HG03135 (cell line): Measurements from ENCODE around the gene KCNK6.

ENCODE experiments used
- ATAC-seq: cut with Tn5 transposase; IDR thresholded peaks from one replicate; pipeline ENCODE4 v1.9.1; 2021; ENCODE audit warnings: mild to moderate bottlenecking, moderate library complexity; ENCODE audit not compliant: unreplicated experiment

The KCNK6 gene

DNA sequence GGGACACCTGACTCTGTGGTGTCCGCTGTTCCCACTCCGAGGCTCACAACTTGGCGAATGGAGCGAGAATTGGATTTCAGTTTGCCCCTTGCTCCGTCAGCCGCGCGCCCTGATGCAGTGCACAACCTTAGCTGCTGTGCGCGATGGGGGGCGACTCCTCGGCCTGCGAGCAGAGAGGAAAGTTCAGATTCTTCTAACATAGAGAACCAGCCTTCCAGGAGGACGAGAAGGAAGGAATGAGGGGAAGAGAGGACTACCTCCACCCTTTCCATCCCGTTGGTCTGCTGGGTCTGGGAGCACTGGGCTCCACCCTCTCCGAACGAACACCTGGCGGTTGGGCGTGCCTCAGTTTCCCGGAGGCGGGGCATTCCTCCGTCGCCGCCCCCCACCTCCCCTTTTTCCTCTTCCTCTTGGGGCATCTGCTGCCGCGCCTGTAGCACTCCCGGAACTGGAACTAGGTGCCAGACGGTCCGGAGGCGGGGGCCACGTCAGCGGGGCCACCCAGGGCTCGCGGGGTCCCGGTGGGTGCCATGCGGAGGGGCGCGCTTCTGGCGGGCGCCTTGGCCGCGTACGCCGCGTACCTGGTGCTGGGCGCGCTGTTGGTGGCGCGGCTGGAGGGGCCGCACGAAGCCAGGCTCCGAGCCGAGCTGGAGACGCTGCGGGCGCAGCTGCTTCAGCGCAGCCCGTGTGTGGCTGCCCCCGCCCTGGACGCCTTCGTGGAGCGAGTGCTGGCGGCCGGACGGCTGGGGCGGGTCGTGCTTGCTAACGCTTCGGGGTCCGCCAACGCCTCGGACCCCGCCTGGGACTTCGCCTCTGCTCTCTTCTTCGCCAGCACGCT, at the start of gene KCNK6:
Gene KCNK6, plus strand, starts transcription at position 425 of the 838 bp plus-strand sequence. Its CDS starts 106 bp downstream, at position 531.
- ATAC-seq, result no peak

DNA sequence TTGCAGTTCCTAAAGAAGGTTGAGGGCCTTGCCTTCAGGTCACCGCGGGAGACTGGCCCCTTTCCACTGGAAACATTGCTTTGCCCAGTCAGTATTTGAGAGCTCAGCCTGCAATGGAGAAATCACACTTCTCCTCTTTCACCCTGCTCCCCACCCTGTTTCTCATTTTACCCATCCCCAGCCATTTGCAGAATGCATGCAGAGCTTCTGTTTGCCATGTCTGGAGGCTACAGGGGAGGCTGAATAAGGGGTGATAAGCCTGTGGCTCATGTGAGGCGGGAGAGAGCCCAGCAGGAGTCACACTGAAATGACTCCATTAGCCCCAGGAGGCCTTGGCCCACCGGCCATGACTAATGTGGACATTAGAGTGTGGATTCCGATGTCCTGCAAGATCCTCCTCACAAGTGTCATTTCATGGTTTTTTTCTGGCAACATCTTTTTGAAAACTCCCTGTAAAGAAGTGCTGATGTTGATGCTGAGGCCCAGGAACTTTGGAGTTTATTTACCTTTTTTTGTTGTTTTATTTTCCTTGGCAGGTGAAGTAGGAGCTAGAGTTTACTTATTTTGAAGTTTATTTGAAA, 49.0 kb upstream of the KCNK6 start:
- no peak for ATAC-seq

DNA sequence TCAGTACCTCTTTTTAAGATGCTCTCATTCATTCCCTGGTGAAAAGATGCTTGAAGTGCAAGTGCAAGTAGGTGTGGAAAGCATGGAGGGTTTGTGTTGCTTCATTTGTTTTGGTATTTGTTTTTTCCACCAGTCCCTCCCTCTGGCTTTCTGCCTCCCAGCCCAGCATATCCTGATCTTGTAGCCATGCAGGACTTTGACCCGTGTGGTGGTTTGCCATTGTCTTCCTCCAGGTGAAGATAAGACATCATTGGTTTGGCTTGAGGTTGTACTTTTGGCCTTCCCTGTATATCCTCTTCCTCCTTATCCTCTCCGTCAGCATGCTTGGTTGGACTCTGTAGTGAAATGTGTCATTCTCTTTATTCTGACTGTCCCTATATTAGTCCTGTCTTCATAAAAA, 46.1 kb upstream of the KCNK6 start:
- ATAC-seq, result no peak

DNA sequence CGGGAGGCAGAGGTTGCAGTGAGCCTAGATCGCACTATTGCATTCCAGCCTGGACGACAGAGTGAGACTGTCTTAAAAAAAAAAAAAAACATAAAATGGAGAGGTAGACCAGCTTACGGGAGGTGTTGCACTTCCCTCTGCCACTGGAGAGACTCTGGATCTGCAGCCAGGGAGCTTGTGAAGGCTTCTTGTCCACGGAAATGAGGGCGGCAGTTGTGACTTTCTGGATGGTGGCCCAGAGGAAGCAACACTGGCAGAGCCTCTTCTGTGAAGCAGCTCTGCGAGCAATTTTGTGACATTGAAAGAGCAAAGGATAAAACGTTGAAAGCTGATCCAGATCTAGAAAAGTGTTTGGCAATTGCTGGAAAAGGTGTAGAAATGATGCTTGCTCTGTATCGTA, 44.9 kb upstream of the KCNK6 start:
- ATAC-seq, result no peak

DNA sequence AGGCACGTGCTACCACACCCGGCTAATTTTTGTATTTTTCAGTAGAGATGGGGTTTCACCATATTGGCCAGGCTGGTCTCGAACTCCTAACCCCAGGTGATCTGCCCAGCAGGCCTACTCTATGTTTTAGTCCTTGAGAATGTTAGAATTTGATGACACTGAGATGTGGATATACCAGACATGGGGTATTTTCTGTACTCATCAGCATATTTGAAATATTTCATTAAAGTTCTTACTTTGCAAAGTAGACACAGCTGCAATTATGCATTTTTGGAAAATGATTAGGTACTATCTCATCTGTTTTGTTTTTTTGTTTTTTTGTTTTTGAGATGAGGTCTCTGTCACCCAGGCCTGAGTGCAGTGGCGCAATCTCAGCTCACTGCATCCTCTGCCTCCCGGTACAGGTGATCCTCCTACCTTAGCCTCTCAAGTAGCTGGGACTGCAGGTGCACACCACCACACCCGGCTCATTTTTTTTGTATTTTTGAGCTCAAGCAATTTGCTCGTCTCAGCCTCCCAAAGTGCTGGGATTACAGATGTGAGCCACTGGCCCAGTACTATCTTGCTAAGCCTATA, 42.6 kb upstream of the KCNK6 start:
- no peak for ATAC-seq

DNA sequence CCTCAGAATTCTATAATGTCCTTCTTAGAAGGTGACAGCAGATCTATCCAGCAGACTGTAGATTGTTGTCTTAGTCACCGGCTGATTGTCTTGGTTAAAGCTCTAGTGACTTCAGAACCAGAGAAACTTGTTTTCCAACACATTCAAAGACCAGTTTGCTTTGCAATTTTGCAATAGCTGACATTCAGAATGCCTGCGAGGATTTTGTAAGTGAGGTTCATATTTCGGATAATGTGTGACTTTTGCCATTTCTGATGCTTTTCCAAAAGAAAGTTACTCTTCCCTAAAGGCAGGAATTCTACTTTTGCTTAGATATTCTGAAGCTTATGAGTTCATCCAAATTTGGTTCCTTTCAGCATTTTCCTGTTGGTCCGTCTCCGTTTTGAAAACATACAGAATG, 42.1 kb upstream of the KCNK6 start:
- no peak for ATAC-seq

DNA sequence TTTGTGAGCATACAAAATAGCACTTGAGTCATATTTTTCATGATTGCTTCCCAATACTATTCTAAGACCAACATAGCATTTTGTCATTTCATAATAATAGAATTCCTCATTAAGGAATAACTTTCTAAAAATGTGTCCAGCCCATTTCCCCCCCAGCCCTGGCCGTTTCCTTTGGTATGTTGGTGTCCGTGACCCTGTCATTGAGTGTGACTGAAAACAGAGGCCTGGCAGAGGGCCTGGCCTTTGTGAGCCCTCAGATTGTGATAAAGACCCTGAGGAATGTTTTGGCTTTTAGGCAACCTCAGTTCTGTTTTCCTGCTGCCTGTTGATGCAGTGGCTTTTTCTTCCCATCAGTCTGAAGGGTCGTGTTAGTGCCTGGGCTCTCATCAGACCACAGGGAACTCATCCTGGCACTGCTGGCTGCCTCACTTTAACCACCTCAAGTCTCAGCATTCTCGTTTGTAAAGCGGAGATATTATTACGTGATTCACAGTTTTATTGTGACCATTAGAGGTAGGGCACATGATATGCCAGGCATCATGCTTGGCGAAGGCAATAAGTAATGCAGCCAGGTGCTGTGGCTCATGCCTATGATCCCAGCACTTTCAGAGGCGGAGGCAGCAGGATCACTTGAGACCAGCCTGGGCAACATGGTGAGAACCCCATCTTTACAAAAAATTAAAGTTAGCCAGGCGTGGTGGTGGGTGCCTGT, 41.5 kb upstream of the KCNK6 start:
- no peak for ATAC-seq

DNA sequence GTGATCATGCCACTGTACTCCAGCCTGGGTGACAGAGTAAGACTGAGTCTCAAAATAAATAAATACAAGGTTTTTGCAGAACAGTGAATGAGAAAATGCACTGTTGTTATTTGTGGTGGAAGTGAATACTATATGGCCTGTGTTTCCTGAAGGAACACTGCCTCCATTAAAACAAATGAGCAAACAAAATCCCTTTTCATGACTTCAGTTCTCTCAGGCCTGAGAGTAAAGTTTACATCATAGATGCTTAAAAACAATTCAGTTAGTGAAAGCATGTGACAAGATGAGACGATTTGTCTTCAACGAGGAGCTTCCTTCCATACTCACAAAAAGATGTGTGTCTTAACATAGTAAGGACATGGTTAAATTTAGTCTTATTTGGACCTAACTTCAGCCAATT, 40.9 kb upstream of the KCNK6 start:
- no peak for ATAC-seq

DNA sequence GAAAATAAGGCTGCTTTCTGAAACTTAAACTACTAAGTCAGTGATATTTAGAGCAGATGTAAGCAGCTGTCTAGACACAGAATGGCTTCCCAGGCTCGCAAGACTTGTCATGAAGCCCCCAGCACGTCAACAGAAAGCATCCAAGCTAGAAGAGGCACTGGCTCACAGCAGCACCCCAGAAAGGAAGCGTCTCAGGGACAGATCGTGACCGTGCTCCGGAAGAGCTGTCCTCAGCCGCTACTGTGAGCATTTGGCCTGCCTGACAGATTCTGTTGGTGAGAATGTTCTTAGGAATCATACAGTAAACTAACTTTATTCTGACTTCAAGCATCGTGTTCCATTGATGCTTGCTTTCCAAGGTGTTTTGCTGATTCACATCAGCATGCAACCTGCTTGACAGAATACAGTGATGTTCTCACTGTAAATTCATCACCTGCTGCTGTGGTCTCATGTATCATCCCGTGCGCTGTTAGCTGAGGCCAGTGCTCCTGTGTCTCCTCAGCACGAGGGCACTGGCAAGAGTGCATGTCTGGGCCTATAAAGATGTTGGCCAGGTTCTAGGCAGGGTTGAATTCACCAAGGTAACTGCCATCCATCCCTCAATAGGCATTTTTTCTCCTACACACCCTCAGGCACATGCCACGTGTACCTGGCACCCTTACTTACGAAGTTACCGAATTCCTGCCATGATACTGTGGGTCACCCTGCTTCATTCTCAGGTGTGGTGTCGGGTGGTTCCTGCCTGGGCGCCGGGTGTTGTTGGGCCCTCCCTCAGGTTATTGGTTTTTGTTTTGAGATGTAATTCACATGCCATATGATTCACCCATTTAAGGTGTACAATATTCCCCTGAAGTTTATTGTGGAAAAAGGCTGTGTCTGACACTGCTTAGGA, 39.4 kb upstream of the KCNK6 start:
- ATAC-seq, result no peak

DNA sequence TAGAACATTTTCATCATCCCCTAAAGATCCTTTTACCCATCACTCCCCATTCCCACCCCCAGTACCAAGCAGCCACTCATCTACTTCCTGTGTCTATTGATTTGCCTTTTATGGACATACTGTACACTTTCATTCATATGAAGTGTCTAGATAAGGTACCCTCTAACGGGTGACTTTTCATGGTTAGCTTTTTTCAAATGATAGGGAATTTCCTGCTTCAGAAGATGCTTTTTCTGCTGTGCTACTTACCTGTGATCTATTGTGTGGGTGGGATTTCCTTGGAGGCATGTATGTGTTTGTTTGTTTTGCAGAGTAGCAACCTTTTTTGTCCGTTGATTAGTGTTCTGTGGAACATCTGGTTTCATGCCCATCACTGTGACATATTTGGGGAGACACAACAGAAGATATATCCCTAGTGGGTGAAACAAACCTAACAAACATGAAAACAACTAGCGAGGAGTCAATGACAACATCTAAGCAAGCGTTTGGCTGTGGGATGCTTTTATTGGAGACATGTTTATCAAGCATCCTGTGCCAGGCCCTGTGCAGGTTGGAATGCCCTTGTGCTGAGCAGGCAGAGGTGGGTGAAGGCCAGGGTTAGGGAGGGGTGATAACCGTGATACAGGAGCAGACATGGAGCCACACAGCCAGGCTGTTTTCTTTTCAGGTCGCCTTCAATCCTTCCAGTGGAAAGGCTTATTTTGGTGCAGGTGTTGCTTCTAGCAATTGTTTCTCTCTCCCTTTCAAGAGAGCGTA, 37.7 kb upstream of the KCNK6 start:
- no peak for ATAC-seq

DNA sequence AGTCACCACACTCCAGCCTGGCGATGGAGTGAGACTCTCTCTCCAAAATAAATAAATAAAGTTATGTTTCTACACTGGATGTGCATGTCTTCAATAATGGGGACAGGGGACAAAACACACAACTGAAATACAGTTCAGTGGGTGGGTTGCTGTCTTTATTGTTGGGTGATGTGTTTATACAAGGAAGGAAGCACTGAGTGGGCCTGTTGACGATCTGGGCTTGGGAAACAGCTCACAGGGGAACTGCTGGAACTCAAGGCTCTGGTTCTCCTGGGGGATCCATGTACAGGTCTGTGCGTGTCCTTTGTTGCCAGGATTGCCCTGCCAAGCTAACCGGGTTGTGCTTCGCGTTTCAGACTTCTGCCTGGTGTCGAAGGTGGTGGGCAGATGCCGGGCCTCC, 36.4 kb upstream of the KCNK6 start:
- ATAC-seq, result no peak

DNA sequence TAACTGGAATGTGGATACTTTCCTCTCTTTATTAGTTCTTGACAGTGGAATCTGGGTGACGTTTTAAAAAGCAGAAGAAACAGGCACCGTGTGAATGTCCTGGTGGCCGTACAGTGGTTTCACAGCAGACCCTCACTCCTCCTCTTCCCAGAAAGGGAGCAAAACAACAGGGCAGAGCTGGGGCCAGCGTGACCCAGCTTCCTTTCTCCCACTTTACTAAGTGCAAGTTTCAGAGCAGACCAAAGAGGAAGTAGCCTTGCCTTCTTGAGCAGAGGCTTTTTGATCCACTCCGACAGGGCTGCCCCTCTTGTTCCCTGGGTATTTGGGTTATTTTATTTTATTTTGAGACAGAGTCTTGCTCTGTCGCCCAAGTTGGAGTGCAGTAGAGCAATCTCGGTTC, 35.2 kb upstream of the KCNK6 start:
- ATAC-seq, result no peak

DNA sequence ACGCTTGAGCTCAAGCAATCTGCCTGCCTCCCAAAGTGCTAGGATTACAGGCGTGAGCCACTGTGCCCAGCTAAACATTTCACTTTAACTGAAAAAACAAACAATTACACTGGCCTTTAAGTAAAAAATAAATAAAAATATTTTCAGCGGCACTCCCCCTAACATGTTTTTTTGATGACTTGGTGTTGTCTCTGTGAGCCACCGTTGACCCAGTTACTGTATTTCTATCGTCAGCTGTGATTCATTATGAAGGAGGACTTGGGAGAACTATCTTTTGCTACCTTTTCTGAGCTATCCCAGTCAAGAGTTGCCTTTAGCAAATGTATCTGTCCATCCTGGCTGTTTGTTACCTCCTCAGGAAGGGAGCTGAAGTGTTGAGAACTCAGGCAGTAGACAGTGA, 34.1 kb upstream of the KCNK6 start:
- ATAC-seq, result no peak

DNA sequence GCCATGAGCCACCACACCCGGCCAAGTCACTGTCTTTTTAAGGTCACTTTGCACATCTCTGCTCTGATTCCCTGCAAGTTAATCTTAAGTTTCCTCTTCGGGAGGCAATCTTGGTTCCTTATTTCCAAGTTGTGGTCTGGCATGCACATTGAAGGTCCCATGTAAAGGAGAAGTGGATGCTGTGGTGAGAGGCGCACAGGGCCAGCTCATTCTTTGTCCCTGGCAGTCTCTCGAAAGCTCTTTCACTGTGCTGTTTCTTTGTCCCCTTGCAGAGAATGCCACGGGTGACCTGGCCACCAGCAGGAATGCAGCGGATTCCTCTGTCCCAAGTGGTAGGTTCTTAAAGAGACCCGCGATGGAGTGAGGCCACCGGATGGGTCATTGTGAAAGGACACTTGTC, 32.0 kb upstream of the KCNK6 start:
- ATAC-seq, result no peak

DNA sequence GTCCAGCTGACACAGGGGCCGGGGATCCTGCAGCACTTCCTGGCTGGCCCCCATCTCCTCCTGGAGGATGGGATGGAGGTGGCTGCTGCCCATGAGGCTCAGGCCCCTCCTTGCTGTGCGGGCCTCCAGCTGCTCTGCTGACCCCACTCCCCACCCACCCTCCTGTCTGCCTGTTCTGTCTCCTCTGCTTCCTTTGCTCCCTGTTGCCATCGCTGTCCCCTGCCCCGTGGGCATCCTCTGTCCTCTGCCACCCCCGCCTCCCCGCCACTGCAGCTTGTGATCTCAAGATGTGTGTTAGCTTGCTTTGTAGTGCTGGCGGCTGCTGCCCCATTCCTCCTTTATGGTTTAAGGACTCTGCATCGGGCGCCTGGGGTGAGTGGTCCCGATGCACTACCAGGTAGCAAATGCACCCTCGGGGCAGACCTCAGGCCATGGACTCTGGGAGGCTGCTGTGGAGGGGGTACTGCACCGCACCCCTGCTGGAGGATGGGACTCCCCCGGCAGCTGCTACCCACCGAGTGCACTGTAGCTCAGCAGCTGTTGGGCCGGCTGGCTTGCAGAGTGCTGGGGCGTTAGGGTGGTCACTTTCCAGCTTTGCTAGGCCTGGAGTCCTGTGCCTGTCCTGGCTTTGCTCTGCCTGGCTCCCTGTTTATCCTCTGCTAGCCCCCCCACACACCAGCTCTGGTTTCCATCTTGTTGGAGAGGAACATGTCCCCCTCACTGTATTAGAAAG, 31.4 kb upstream of the KCNK6 start:
- no peak for ATAC-seq

DNA sequence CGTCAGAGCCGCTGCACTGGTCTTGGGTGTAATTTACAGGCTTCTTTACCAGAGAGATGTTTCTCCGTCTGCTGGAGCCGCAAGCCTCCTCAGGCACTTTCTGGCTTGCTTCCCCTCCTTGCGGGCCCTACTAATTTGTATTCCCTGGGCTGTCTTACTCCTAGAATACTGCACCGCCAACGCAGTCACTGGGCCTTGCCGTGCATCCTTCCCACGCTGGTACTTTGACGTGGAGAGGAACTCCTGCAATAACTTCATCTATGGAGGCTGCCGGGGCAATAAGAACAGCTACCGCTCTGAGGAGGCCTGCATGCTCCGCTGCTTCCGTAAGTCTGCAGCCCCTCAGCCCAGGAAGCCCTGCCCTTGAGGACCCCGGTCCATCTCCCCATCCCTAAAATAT, 29.7 kb upstream of the KCNK6 start:
- no peak for ATAC-seq

DNA sequence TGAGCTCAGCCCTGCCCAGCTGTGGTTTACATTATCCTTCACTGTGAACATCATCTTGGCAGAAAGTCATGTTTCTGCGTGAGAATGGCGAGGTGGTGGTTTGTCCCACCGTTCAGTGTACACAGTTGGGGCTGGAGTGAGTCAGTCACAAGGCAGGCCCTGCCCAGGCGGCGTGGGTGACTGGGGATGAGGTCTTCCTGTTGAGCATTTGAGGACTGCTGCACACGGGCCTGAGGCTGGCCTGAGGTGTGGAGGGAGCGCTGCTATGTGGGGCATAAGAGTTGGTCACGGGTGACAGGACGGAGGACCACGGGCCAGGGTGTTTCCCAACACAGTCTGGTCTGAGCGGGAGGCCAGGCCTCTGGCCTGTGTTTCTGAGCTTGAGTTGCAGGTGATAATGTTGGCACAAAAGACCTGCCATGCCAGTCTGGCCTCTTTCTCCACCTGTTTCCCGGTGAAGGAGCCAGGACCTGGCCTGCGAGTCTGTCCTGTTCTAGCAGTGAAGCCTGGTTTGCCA, 29.0 kb upstream of the KCNK6 start:
- no peak for ATAC-seq

DNA sequence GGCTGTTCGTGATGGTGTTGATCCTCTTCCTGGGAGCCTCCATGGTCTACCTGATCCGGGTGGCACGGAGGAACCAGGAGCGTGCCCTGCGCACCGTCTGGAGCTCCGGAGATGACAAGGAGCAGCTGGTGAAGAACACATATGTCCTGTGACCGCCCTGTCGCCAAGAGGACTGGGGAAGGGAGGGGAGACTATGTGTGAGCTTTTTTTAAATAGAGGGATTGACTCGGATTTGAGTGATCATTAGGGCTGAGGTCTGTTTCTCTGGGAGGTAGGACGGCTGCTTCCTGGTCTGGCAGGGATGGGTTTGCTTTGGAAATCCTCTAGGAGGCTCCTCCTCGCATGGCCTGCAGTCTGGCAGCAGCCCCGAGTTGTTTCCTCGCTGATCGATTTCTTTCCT, 27.8 kb upstream of the KCNK6 start:
- ATAC-seq, result no peak

DNA sequence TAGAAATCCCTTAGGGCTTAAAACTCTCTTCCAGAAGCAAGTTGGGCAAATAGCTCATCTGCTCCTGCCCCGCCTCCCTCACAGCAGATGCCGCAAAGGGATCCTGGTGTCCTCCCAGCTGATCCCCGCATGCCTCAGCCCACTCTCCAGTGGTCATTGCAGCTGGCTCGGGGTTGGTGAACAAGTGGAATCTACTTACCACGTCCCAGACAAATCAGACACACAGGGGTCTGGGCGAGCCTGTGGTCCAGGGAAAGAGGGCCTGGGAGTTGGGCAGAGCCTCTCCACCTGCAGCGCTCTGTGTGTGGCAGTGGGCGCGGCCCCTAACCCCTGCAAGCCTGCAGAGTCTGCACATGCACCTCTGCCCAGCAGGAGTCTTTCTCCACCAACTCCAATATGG, 26.4 kb upstream of the KCNK6 start:
- no peak for ATAC-seq
